Mesenchymal stem cell (in vitro differentiated cells and primary cell): ENCODE measurements around the gene PRCD.

ENCODE experiments used
- DNase-seq: peaks from one replicate; pipeline ENCODE4 v3.0.0-alpha.2; 2013
- H2AFZ ChIP-seq: one replicate; pipeline ENCODE4 v1.6.1; 2013; ENCODE audit warnings: low read depth, mild to moderate bottlenecking, control low read depth, inconsistent platforms, low read length, moderate library complexity
- H2AK5ac ChIP-seq: 2 replicates; pipeline ENCODE4 v1.6.1; 2013; ENCODE audit warnings: low read length, moderate library complexity, mild to moderate bottlenecking, inconsistent platforms; ENCODE audit not compliant: severe bottlenecking
- H2BK120ac ChIP-seq: one replicate; pipeline ENCODE4 v1.6.1; 2013; ENCODE audit warnings: low read depth, mild to moderate bottlenecking, inconsistent platforms, low read length, moderate library complexity
- H2BK12ac ChIP-seq, 2 experiments: one replicate each; pipeline ENCODE4 v1.6.1; 2013; ENCODE audit warnings: inconsistent platforms in 2 of 2, low read length in 2 of 2, mild to moderate bottlenecking in 2 of 2, moderate library complexity in 2 of 2, control low read depth in 1 of 2
- H2BK15ac ChIP-seq: one replicate; pipeline ENCODE4 v1.6.1; 2013; ENCODE audit warnings: mild to moderate bottlenecking, low read depth, inconsistent platforms; ENCODE audit not compliant: poor library complexity, severe bottlenecking
- H2BK5ac ChIP-seq: 2 replicates; pipeline ENCODE4 v1.6.1; 2013; ENCODE audit warnings: low read depth, mild to moderate bottlenecking, low read length, control low read depth, inconsistent platforms; ENCODE audit not compliant: poor library complexity, severe bottlenecking
- H3K14ac ChIP-seq, 2 experiments: one replicate each; pipeline ENCODE4 v1.6.1; 2013; ENCODE audit warnings: inconsistent platforms in 2 of 2, low read length in 2 of 2, control low read depth in 1 of 2, mild to moderate bottlenecking in 1 of 2, moderate library complexity in 1 of 2
- H3K18ac ChIP-seq, 2 experiments: one replicate each; pipeline ENCODE4 v1.6.1; 2013; ENCODE audit warnings: inconsistent platforms in 2 of 2, low read length in 2 of 2, control low read depth in 1 of 2, low read depth in 1 of 2, mild to moderate bottlenecking in 1 of 2
- H3K23ac ChIP-seq, 2 experiments: one replicate each; pipeline ENCODE4 v1.6.1; 2013; ENCODE audit warnings: inconsistent platforms in 2 of 2, low read length in 2 of 2, mild to moderate bottlenecking in 2 of 2, moderate library complexity in 2 of 2, control low read depth in 1 of 2
- H3K27ac ChIP-seq: 2 replicates; pipeline ENCODE4 v1.5.1; 2013; ENCODE audit warnings: mild to moderate bottlenecking, moderate library complexity, low read length, control low read depth, inconsistent platforms; ENCODE audit not compliant: poor library complexity, severe bottlenecking
- H3K27me3 ChIP-seq, 2 experiments: 2 replicates each; pipeline versions ENCODE4 v1.6.1 to v1.7.0; 2013; ENCODE audit warnings: low read length in 2 of 2, mild to moderate bottlenecking in 2 of 2, moderate library complexity in 2 of 2, control low read depth in 1 of 2, inconsistent platforms in 1 of 2; ENCODE audit not compliant: control insufficient read depth in 1 of 2, insufficient read depth in 1 of 2
- H3K36me3 ChIP-seq, 2 experiments: 2 replicates each; pipeline versions ENCODE4 v1.6.1 to v1.7.0; 2013; ENCODE audit warnings: low read length in 2 of 2, control low read depth in 1 of 2, inconsistent platforms in 1 of 2, low read depth in 1 of 2, mild to moderate bottlenecking in 1 of 2; ENCODE audit not compliant: insufficient read depth in 2 of 2, control insufficient read depth in 1 of 2
- H3K4ac ChIP-seq, 2 experiments: one replicate each; pipeline ENCODE4 v1.6.1; 2013; ENCODE audit warnings: inconsistent platforms in 2 of 2, low read length in 2 of 2, mild to moderate bottlenecking in 2 of 2, moderate library complexity in 2 of 2, control low read depth in 1 of 2, low read depth in 1 of 2
- H3K4me1 ChIP-seq: 2 replicates; pipeline ENCODE4 v1.6.1; 2013; ENCODE audit warnings: low read depth, low read length, control low read depth; ENCODE audit not compliant: control insufficient read depth, insufficient read depth
- H3K4me2 ChIP-seq: 2 replicates; pipeline ENCODE4 v1.6.1; 2013; ENCODE audit warnings: low read length, mild to moderate bottlenecking, inconsistent platforms; ENCODE audit not compliant: poor library complexity, severe bottlenecking
- H3K4me3 ChIP-seq, 2 experiments: 2 replicates each; pipeline versions ENCODE4 v1.5.1 to v1.7.0; 2013; ENCODE audit warnings: low read length in 2 of 2, mild to moderate bottlenecking in 2 of 2, control low read depth in 1 of 2, low read depth in 1 of 2; ENCODE audit not compliant: insufficient read depth in 1 of 2
- H3K79me1 ChIP-seq: replicated peaks from 2 replicates; pipeline ENCODE4 v1.6.1; 2013; ENCODE audit warnings: mild to moderate bottlenecking, control low read depth, low read length, inconsistent platforms; ENCODE audit not compliant: poor library complexity, severe bottlenecking
- H3K9ac ChIP-seq: 2 replicates; pipeline ENCODE4 v1.7.0; 2013; ENCODE audit warnings: mild to moderate bottlenecking, low read length, moderate library complexity
- H3K9me3 ChIP-seq: 2 replicates; pipeline ENCODE4 v1.7.0; 2013; ENCODE audit warnings: mild to moderate bottlenecking, low read length; ENCODE audit not compliant: control insufficient read depth
- H4K8ac ChIP-seq: one replicate; pipeline ENCODE4 v1.6.1; 2013; ENCODE audit warnings: inconsistent platforms, mild to moderate bottlenecking, low read length, moderate library complexity
- H4K91ac ChIP-seq: one replicate; pipeline ENCODE4 v1.6.1; 2013; ENCODE audit warnings: mild to moderate bottlenecking, low read length, inconsistent platforms
- WGBS: methylation state at CpG from one replicate; pipeline ENCODE4 v1.1.7; 2013; ENCODE audit warnings: mixed read lengths; 5-methylcytosine and 5-hydroxymethylcytosine counted together

Gene PRCD

GRCh38 chr17:76551685-76552084, 11.8 kb downstream of the PRCD start:
- Histone ChIP-seq H3K27ac (no peak overlapping the region), H3K36me3 (peaks cover 0 to 3% of the 10 kb centered on the region in 2 experiments), H3K9ac (peak overlapping the region; percentile 59), H3K9me3 (no peaks in the 10 kb centered on the region), H2AFZ (no peak overlapping the region), H2BK5ac (peak overlapping the region; percentile 47), H2BK120ac (peak overlapping the region; percentile 42), H2BK15ac (peak overlapping the region; percentile 39), H3K14ac (no peak overlapping the region), H3K18ac (peak overlapping the region in 1 of 2 experiments; percentile 85), H4K8ac (no peak overlapping the region), H3K27me3 (no peaks in the 10 kb centered on the region), H2BK12ac (peak overlapping the region; percentile 4 to 69), H4K91ac (no peak overlapping the region), H3K4ac (peak overlapping the region; percentile 6 to 91), H3K79me1 (peaks cover 3% of the 10 kb centered on the region), H3K4me3 (no peak overlapping the region), H3K23ac (no peak overlapping the region), H2AK5ac (peak overlapping the region; percentile 95), H3K4me1 (peaks cover 17% of the 10 kb centered on the region), H3K4me2 (no peak overlapping the region)
- no peak for DNase-seq
- 94% methylated on average over 3 of the region's 4 CpGs for WGBS

- Histone ChIP-seq H3K4me3 (no peak overlapping the region), H2BK5ac (no peak overlapping the region), H3K4me2 (no peak overlapping the region), H2AK5ac (peak overlapping the region; percentile 91), H3K27ac (no peak overlapping the region), H4K8ac (no peak overlapping the region), H3K9me3 (no peaks in the 10 kb centered on the region), H3K14ac (peak overlapping the region in 1 of 2 experiments; percentile 68), H3K4ac (no peak overlapping the region), H3K18ac (peak overlapping the region in 1 of 2 experiments; percentile 65), H3K27me3 (no peaks in the 10 kb centered on the region), H3K4me1 (peaks cover 12% of the 10 kb centered on the region), H3K79me1 (peaks cover 5% of the 10 kb centered on the region), H3K9ac (no peak overlapping the region), H2BK120ac (no peak overlapping the region), H2BK12ac (peak overlapping the region in 1 of 2 experiments; percentile 85), H2BK15ac (peak overlapping the region; percentile 33), H3K36me3 (peaks cover 0 to 3% of the 10 kb centered on the region in 2 experiments), H3K23ac (no peak overlapping the region), H2AFZ (no peak overlapping the region), H4K91ac (no peak overlapping the region)
- DNase-seq: no peak
- 96% methylated on average over 6 of the region's 8 CpGs for WGBS
Observed at GRCh38 chr17:76553178-76553908, 13.5 kb downstream of the PRCD start.

GRCh38 chr17:76554131-76554530, 14.3 kb downstream of the PRCD start:
- no peak overlapping the region for H4K91ac ChIP-seq
- H2BK5ac ChIP-seq: no peak overlapping the region
- no peak overlapping the region for H2BK12ac ChIP-seq
- no peaks in the 10 kb centered on the region for H3K9me3 ChIP-seq
- H3K79me1 ChIP-seq: peaks cover 5% of the 10 kb centered on the region
- no peak overlapping the region for H3K14ac ChIP-seq
- H3K27me3 ChIP-seq: no peaks in the 10 kb centered on the region
- no peak overlapping the region for H2AK5ac ChIP-seq
- H2AFZ ChIP-seq: no peak overlapping the region
- 81% methylated on average over 6 of the region's 6 CpGs for WGBS
- H2BK15ac ChIP-seq: no peak overlapping the region
- no peak overlapping the region for H3K23ac ChIP-seq
- H3K27ac ChIP-seq: no peak overlapping the region
- no peak overlapping the region for H3K4ac ChIP-seq
- peaks cover 14% of the 10 kb centered on the region for H3K4me1 ChIP-seq
- no peak overlapping the region for H3K4me3 ChIP-seq
- no peak overlapping the region for H3K4me2 ChIP-seq
- no peak for DNase-seq
- H4K8ac ChIP-seq: no peak overlapping the region
- H3K18ac ChIP-seq: no peak overlapping the region
- H3K9ac ChIP-seq: no peak overlapping the region
- no peak overlapping the region for H2BK120ac ChIP-seq
- H3K36me3 ChIP-seq: peaks cover 0 to 3% of the 10 kb centered on the region in 2 experiments

GRCh38 chr17:76556765-76557367, 17.0 kb downstream of the PRCD start:
- peak overlapping the region; percentile 99 for H3K9ac ChIP-seq
- no peak overlapping the region for H2AK5ac ChIP-seq
- peak overlapping the region in 1 of 2 experiments; percentile 43 for H2BK12ac ChIP-seq
- no peaks in the 10 kb centered on the region for H3K9me3 ChIP-seq
- DNase-seq: peak; percentile 78
- H3K23ac ChIP-seq: no peak overlapping the region
- H3K27me3 ChIP-seq: no peaks in the 10 kb centered on the region
- peak overlapping the region; percentile 7 to 17 for H3K18ac ChIP-seq
- peak overlapping the region; percentile 65 for H3K4me2 ChIP-seq
- peak overlapping the region; percentile 71 to 84 for H3K4ac ChIP-seq
- H3K4me1 ChIP-seq: peaks cover 17% of the 10 kb centered on the region
- H3K14ac ChIP-seq: peak overlapping the region in 1 of 2 experiments; percentile 46
- no peak overlapping the region for H2AFZ ChIP-seq
- H3K27ac ChIP-seq: peak overlapping the region; percentile 59
- H3K4me3 ChIP-seq: peak overlapping the region; percentile 80 to 96
- H2BK5ac ChIP-seq: no peak overlapping the region
- H4K91ac ChIP-seq: no peak overlapping the region
- peaks cover 3 to 28% of the 10 kb centered on the region in 2 experiments for H3K36me3 ChIP-seq
- peak overlapping the region; percentile 66 for H4K8ac ChIP-seq
- peak overlapping the region; percentile 77 for H2BK120ac ChIP-seq
- H2BK15ac ChIP-seq: peak overlapping the region; percentile 92
- 36% methylated on average over 30 of the region's 30 CpGs for WGBS
- H3K79me1 ChIP-seq: peaks cover 5% of the 10 kb centered on the region
